ENCODE results near the gene TBC1D22A.
"Not testable (repeated sequence)": the region's sequence is repeated elsewhere in the genome, so short reads cannot be mapped to it uniquely, and the experiment has no call there.

TBC1D22A gene

GRCh38 chr22:46775850-46776826, 13.7 kb downstream of the TBC1D22A start:
- no peak for DNase-seq

- no peak for DNase-seq
Observed at GRCh38 chr22:46776876-46777608, 14.6 kb downstream of the TBC1D22A start.

GRCh38 chr22:46777609-46777970, 15.1 kb downstream of the TBC1D22A start:
- no peak for DNase-seq

- no peak for DNase-seq
Observed at GRCh38 chr22:46779023-46779422, 16.6 kb downstream of the TBC1D22A start.

GRCh38 chr22:46779651-46780050, 17.2 kb downstream of the TBC1D22A start:
- DNase-seq: no peak

GRCh38 chr22:46780453-46780852, 18.0 kb downstream of the TBC1D22A start:
- no peak for DNase-seq

- no peak for DNase-seq
Observed at GRCh38 chr22:46781291-46781690, 18.8 kb downstream of the TBC1D22A start.

- DNase-seq: not testable (repeated sequence)
Observed at GRCh38 chr22:46782200-46782599, 19.8 kb downstream of the TBC1D22A start.

- no peak for DNase-seq
Observed at GRCh38 chr22:46783721-46784120, 21.3 kb downstream of the TBC1D22A start.

GRCh38 chr22:46788441-46789172, 26.2 kb downstream of the TBC1D22A start:
- DNase-seq: no peak

- DNase-seq: no peak
Observed at GRCh38 chr22:46789992-46790391, 27.5 kb downstream of the TBC1D22A start.

- DNase-seq: peak; percentile 33
Observed at GRCh38 chr22:46791201-46791731, 28.8 kb downstream of the TBC1D22A start.

- no peak for DNase-seq
Observed at GRCh38 chr22:46792061-46792796, 29.8 kb downstream of the TBC1D22A start.

GRCh38 chr22:46792841-46793261, 30.4 kb downstream of the TBC1D22A start:
- no peak for DNase-seq

GRCh38 chr22:46793497-46793896, 31.0 kb downstream of the TBC1D22A start:
- DNase-seq: no peak

- no peak for DNase-seq
Observed at GRCh38 chr22:46794067-46794466, 31.6 kb downstream of the TBC1D22A start.

GRCh38 chr22:46794491-46794890, 32.0 kb downstream of the TBC1D22A start:
- DNase-seq: no peak

- DNase-seq: no peak
Observed at GRCh38 chr22:46795140-46795539, 32.7 kb downstream of the TBC1D22A start.

- DNase-seq: no peak
Observed at GRCh38 chr22:46795845-46796565, 33.6 kb downstream of the TBC1D22A start.

GRCh38 chr22:46796566-46797195, 34.2 kb downstream of the TBC1D22A start:
- DNase-seq: no peak

- no peak for DNase-seq
Observed at GRCh38 chr22:46797355-46797754, 34.9 kb downstream of the TBC1D22A start.
